Measurements from ENCODE around the gene PUS3.

Gene PUS3

GRCh38 chr11:125933030-125933813, 30.2 kb upstream of the PUS3 start:
- TF ChIP-seq GATA3 (IDR thresholded peaks at IDR 0.05; ENCODE audit: low read depth, low read length) (no peak), GATA2 (IDR thresholded peaks at IDR 0.05; ENCODE audit: low read depth, low read length) (no peak)

- TF ChIP-seq GATA3 (IDR thresholded peaks at IDR 0.05; ENCODE audit: low read depth, low read length) (no peak), GATA2 (IDR thresholded peaks at IDR 0.05; ENCODE audit: low read depth, low read length) (no peak)
Observed at GRCh38 chr11:125932301-125932700, 29.3 kb upstream of the PUS3 start.

- TF ChIP-seq GATA2 (IDR thresholded peaks at IDR 0.05; ENCODE audit: low read depth, low read length): no peak
- no peak for TF ChIP-seq GATA3 (IDR thresholded peaks at IDR 0.05; ENCODE audit: low read depth, low read length)
Observed at GRCh38 chr11:125931668-125932067, 28.7 kb upstream of the PUS3 start.

GRCh38 chr11:125931116-125931515, 28.1 kb upstream of the PUS3 start:
- TF ChIP-seq GATA3 (IDR thresholded peaks at IDR 0.05; ENCODE audit: low read depth, low read length) (no peak), GATA2 (IDR thresholded peaks at IDR 0.05; ENCODE audit: low read depth, low read length) (no peak)

GRCh38 chr11:125930076-125930450, 27.1 kb upstream of the PUS3 start:
- no peak for TF ChIP-seq GATA3 (IDR thresholded peaks at IDR 0.05; ENCODE audit: low read depth, low read length)
- TF ChIP-seq GATA2 (IDR thresholded peaks at IDR 0.05; ENCODE audit: low read depth, low read length): no peak

- TF ChIP-seq GATA2 (IDR thresholded peaks at IDR 0.05; ENCODE audit: low read depth, low read length) (no peak), GATA3 (IDR thresholded peaks at IDR 0.05; ENCODE audit: low read depth, low read length) (no peak)
Observed at GRCh38 chr11:125929445-125930075, 26.6 kb upstream of the PUS3 start.

GRCh38 chr11:125926682-125927081, 23.7 kb upstream of the PUS3 start:
- no peak for TF ChIP-seq GATA3 (IDR thresholded peaks at IDR 0.05; ENCODE audit: low read depth, low read length)
- TF ChIP-seq GATA2 (IDR thresholded peaks at IDR 0.05; ENCODE audit: low read depth, low read length): no peak

GRCh38 chr11:125925804-125926203, 22.8 kb upstream of the PUS3 start:
- TF ChIP-seq GATA2 (IDR thresholded peaks at IDR 0.05; ENCODE audit: low read depth, low read length): no peak
- no peak for TF ChIP-seq GATA3 (IDR thresholded peaks at IDR 0.05; ENCODE audit: low read depth, low read length)

GRCh38 chr11:125925247-125925740, 22.3 kb upstream of the PUS3 start:
- TF ChIP-seq GATA2 (IDR thresholded peaks at IDR 0.05; ENCODE audit: low read depth, low read length) (no peak; the same call in 1 of the 2 replicates), GATA3 (IDR thresholded peaks at IDR 0.05; ENCODE audit: low read depth, low read length) (no peak)

GRCh38 chr11:125924384-125925007, 21.5 kb upstream of the PUS3 start:
- no peak for TF ChIP-seq GATA3 (IDR thresholded peaks at IDR 0.05; ENCODE audit: low read depth, low read length)
- TF ChIP-seq GATA2 (IDR thresholded peaks at IDR 0.05; ENCODE audit: low read depth, low read length): no peak

- TF ChIP-seq GATA3 (IDR thresholded peaks at IDR 0.05; ENCODE audit: low read depth, low read length): no peak
- no peak for TF ChIP-seq GATA2 (IDR thresholded peaks at IDR 0.05; ENCODE audit: low read depth, low read length)
Observed at GRCh38 chr11:125923633-125924032, 20.6 kb upstream of the PUS3 start.

- TF ChIP-seq GATA2 (IDR thresholded peaks at IDR 0.05; ENCODE audit: low read depth, low read length): peak; percentile 57
- no peak for TF ChIP-seq GATA3 (IDR thresholded peaks at IDR 0.05; ENCODE audit: low read depth, low read length)
Observed at GRCh38 chr11:125923012-125923579, 20.1 kb upstream of the PUS3 start.

- no peak for TF ChIP-seq GATA3 (IDR thresholded peaks at IDR 0.05; ENCODE audit: low read depth, low read length)
- TF ChIP-seq GATA2 (IDR thresholded peaks at IDR 0.05; ENCODE audit: low read depth, low read length): no peak
Observed at GRCh38 chr11:125922156-125922555, 19.1 kb upstream of the PUS3 start.

- TF ChIP-seq GATA2 (IDR thresholded peaks at IDR 0.05; ENCODE audit: low read depth, low read length): no peak
Observed at GRCh38 chr11:125921042-125921441, 18.0 kb upstream of the PUS3 start.
